HUES64 (cell line): Measurements from ENCODE around the gene ANKH.

Experiments
- H3K27ac ChIP-seq: 2 replicates; pipeline ENCODE4 v1.7.0; 2013; ENCODE audit warnings: low read depth, low read length, inconsistent platforms
- H3K27me3 ChIP-seq: 2 replicates; pipeline ENCODE4 v1.6.1; 2013; ENCODE audit warnings: mild to moderate bottlenecking, low read length; ENCODE audit not compliant: insufficient read depth
- H3K36me3 ChIP-seq: 2 replicates; pipeline ENCODE4 v1.6.1; 2013; ENCODE audit warnings: mild to moderate bottlenecking, low read length; ENCODE audit not compliant: insufficient read depth
- H3K4me1 ChIP-seq: 2 replicates; pipeline ENCODE4 v1.6.1; 2013; ENCODE audit warnings: mild to moderate bottlenecking, low read length, moderate library complexity; ENCODE audit not compliant: insufficient read depth
- H3K4me3 ChIP-seq: 2 replicates; pipeline ENCODE4 v1.5.1; 2013; ENCODE audit warnings: mild to moderate bottlenecking, low read length, moderate library complexity
- H3K9ac ChIP-seq: 2 replicates; pipeline ENCODE4 v1.6.1; 2013; ENCODE audit warnings: mild to moderate bottlenecking, low read depth, low read length
- H3K9me3 ChIP-seq: 2 replicates; pipeline ENCODE4 v1.6.1; 2013; ENCODE audit warnings: low read depth, low read length; ENCODE audit not compliant: insufficient read depth
- WGBS: fragments of 150-250, 120-280 bp; methylation state at CpG from one replicate; pipeline ENCODE4 v1.1.7; 2013; ENCODE audit warnings: missing lambda C conversion rate; 5-methylcytosine and 5-hydroxymethylcytosine counted together

Gene ANKH

DNA sequence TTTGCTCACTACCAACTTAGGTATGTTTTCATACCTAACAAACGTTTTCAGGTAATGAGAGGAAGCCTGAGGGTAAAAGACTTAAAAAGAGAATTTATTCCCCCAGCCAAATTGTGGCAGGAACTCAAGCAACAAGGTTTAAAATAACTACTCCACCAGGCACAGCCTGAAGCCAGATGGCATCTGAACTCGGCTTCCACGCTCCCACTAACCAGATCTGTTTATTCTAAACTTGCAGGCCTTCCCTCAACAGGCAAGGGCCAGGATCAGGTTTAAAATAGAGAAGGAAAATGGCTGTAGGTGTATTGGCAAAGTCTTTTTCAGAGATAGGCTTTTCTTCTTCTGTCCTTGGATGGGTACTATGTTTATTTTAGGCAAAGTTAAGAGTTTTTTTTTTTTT, 117.6 kb downstream of the ANKH start:
- Histone ChIP-seq H3K27me3 (no peaks in the 10 kb centered on the region), H3K36me3 (no peaks in the 10 kb centered on the region)
- 96% methylated on average over 2 of the region's 3 CpGs for WGBS

DNA sequence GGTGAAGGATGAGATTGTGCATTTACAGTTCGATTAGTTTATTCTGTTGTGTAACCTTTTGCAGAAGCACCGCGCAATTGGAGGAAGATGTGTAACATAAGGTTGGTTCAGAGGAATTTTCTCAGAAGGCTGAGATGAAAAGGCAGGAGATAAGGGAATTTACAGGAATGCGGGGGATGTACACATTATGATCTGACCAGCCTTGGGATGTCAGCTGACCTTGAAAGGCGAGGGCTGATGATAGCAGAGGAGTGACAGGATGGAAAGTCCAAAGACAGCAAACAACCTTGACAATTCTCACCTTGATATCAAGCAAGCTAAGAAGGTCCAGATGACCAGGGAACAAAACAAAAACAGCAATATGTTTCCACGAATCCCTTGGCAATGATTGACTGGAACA, 118.3 kb downstream of the ANKH start:
- no peaks in the 10 kb centered on the region for H3K27me3 ChIP-seq
- no peaks in the 10 kb centered on the region for H3K9me3 ChIP-seq
- no peak overlapping the region for H3K9ac ChIP-seq
- no peak overlapping the region for H3K4me3 ChIP-seq
- H3K36me3 ChIP-seq = no peaks in the 10 kb centered on the region
- 94% methylated on average over 6 of the region's 6 CpGs for WGBS
- H3K27ac ChIP-seq = no peak overlapping the region
- H3K4me1 ChIP-seq = peaks cover 6% of the 10 kb centered on the region; the same call in 1 of the 2 replicates

More for the DNA sequence above, 117.6 kb downstream of the ANKH start:
- Histone ChIP-seq H3K9ac (no peak overlapping the region), H3K4me1 (peaks cover 6% of the 10 kb centered on the region; the same call in 1 of the 2 replicates), H3K9me3 (no peaks in the 10 kb centered on the region), H3K4me3 (no peak overlapping the region), H3K27ac (no peak overlapping the region)

DNA sequence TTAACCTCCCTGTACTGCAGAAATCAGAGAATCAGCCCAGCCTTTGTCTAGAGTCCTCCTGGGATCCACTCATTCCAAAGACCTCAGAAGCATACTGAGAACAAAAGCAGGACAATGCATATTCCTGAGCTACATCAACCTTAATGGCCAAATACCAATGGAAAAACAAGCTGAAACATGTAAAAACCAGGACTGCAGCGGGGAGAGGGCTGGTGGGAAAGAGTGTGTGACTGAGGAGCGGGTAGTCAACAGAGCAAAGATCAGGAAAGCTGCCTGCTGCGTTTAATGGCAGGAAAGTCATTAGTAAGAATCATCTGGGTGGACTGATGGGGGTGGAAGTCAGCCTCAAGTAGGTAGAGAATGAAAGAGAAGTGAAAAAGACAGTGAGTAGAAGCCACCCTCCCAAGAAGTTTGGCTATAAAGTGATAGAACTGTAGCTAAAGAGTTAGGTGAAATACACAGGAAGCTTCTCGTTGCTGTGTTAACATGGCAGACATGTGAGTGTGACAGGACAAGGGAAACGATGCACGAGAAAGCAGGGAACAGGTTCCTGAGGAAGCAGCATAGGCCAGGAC, 119.0 kb downstream of the ANKH start:
- Histone ChIP-seq H3K9me3 (no peaks in the 10 kb centered on the region), H3K9ac (no peak overlapping the region), H3K4me1 (peaks cover 6% of the 10 kb centered on the region; the same call in 1 of the 2 replicates), H3K4me3 (no peak overlapping the region), H3K27ac (no peak overlapping the region), H3K27me3 (no peaks in the 10 kb centered on the region), H3K36me3 (no peaks in the 10 kb centered on the region)
- 77% methylated on average over 6 of the region's 6 CpGs for WGBS

DNA sequence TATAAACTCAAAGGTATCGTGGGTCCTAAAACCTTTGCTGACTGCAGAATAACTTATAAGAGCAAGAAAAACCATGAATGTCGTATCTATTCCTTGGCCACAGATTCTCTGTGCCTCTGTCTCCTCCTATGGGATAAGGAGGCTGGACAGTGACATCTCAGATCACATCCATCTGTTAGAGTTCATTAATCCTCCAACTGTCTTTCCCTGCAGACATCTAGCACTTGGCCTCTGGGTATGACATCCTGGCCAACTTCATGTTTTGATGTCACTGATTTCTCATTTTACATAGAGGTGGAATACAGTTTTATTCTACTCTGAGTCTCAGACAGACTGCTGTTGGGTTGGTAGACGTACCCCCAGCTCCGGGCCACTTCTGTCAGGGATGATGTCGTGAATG, 120.9 kb downstream of the ANKH start:
- Histone ChIP-seq H3K36me3 (no peaks in the 10 kb centered on the region), H3K9ac (no peak overlapping the region), H3K27ac (no peak overlapping the region), H3K9me3 (no peaks in the 10 kb centered on the region), H3K4me3 (no peak overlapping the region), H3K27me3 (no peaks in the 10 kb centered on the region), H3K4me1 (peaks cover 6% of the 10 kb centered on the region; the same call in 1 of the 2 replicates)
- WGBS = 95% methylated on average over 5 of the region's 5 CpGs

- Histone ChIP-seq H3K36me3 (no peaks in the 10 kb centered on the region), H3K27ac (no peak overlapping the region), H3K9ac (no peak overlapping the region), H3K9me3 (no peaks in the 10 kb centered on the region), H3K4me1 (peaks cover 6% of the 10 kb centered on the region; the same call in 1 of the 2 replicates), H3K27me3 (no peaks in the 10 kb centered on the region), H3K4me3 (no peak overlapping the region)
- WGBS = 96% methylated on average over 4 of the region's 4 CpGs
Observed at GRCh38 chr5:14749579-14750101, 121.9 kb downstream of the ANKH start.

- Histone ChIP-seq H3K4me1 (peaks cover 6% of the 10 kb centered on the region; the same call in 1 of the 2 replicates), H3K4me3 (no peak overlapping the region), H3K9ac (no peak overlapping the region), H3K27ac (no peak overlapping the region), H3K9me3 (no peaks in the 10 kb centered on the region), H3K27me3 (no peaks in the 10 kb centered on the region), H3K36me3 (no peaks in the 10 kb centered on the region)
- WGBS = 91% methylated on average over 12 of the region's 12 CpGs
Observed at GRCh38 chr5:14748180-14748900, 123.2 kb downstream of the ANKH start.

GRCh38 chr5:14745753-14746152, 125.8 kb downstream of the ANKH start:
- no peak overlapping the region for H3K9ac ChIP-seq
- H3K4me1 ChIP-seq = peaks cover 15% of the 10 kb centered on the region; the same call in 1 of the 2 replicates
- no peak overlapping the region for H3K27ac ChIP-seq
- H3K4me3 ChIP-seq = no peak overlapping the region
- no peaks in the 10 kb centered on the region for H3K9me3 ChIP-seq
- 92% methylated on average over 14 of the region's 14 CpGs for WGBS
- H3K36me3 ChIP-seq = no peaks in the 10 kb centered on the region
- no peaks in the 10 kb centered on the region for H3K27me3 ChIP-seq

DNA sequence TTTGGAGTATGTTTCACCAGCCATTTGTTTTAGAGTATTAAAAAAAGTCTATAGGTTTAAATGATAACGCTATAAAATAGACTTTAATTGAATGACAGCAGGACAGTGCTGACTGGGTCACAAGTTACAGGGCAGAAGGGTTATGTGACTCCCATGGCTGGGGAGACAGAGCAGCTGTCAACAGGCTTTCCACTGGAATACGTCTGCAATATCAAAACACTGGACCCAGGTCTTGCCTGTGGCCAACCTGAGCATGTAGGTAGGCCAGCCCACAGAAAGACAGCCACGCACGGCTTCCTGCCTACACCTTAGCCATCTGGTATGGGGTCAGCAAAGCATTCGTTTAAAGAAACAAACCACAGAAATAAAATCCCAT, 126.4 kb downstream of the ANKH start:
- no peak overlapping the region for H3K4me3 ChIP-seq
- no peaks in the 10 kb centered on the region for H3K9me3 ChIP-seq
- H3K9ac ChIP-seq = no peak overlapping the region
- 90% methylated on average over 4 of the region's 5 CpGs for WGBS
- H3K4me1 ChIP-seq = peaks cover 20% of the 10 kb centered on the region
- H3K36me3 ChIP-seq = no peaks in the 10 kb centered on the region
- no peak overlapping the region for H3K27ac ChIP-seq
- H3K27me3 ChIP-seq = no peaks in the 10 kb centered on the region

DNA sequence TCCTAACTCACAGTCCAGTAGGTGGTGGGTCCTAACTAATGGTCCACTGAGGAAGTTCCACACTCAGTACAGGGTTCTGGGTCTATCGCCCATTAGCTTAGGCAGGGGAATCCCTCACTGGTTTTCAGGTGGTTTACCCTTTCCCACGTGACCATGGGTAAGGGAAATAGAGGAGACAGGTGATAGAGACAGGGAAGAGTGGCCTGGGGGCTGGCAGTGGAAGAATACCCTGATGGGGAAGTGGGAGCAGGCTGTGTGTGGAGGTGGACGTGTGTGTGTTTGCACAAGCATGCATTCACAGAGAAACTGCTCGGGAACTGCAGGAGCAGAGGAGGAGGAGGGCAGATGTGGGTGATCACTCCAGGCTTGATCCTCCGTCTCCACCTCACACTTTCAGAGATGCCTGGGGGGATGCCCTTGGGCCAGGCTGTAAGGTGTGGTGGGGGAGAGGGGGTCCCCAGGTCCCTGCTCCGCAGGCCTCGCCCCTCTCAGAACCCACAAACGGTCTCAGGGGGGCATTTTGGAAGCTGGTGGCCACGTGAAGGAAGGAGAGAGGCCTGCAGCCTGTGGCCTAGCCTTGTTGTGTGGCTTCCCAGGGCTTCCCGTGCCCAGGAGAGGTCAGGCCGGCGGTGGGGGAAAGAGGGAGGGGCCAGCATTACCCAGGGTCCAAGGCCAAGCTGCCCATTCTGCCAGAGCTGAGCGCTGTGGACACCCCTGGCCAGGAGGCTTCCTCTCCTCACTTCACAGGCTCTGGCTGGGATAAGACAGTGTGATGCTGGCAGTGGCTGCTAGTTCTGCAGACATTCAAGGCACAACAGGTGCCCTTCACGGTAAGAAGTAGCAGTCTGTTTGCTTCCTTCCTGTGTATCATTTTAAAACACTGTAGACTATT, 127.0 kb downstream of the ANKH start:
- H3K4me1 ChIP-seq = peaks cover 25% of the 10 kb centered on the region
- H3K27ac ChIP-seq = no peak overlapping the region
- no peaks in the 10 kb centered on the region for H3K9me3 ChIP-seq
- no peak overlapping the region for H3K9ac ChIP-seq
- H3K27me3 ChIP-seq = no peaks in the 10 kb centered on the region
- no peak overlapping the region for H3K4me3 ChIP-seq
- H3K36me3 ChIP-seq = no peaks in the 10 kb centered on the region
- 90% methylated on average over 14 of the region's 14 CpGs for WGBS

GRCh38 chr5:14743601-14744295, 127.8 kb downstream of the ANKH start:
- WGBS = 91% methylated on average over 6 of the region's 6 CpGs
- Histone ChIP-seq H3K9ac (no peak overlapping the region), H3K9me3 (no peaks in the 10 kb centered on the region), H3K27ac (no peak overlapping the region), H3K36me3 (no peaks in the 10 kb centered on the region), H3K27me3 (no peaks in the 10 kb centered on the region), H3K4me1 (peaks cover 25% of the 10 kb centered on the region), H3K4me3 (no peak overlapping the region)
